T-helper 2 cell treated with Interferon-gamma antibody and Interleukin-4, amounts not matched to agents 5 μg/mL and 100 μg/mL, for 36 hours (primary cell): Measurements from ENCODE around the gene C1orf226.
"Not testable (repeated sequence)": the region's sequence is repeated elsewhere in the genome, so short reads cannot be mapped to it uniquely, and the experiment has no call there.

Experiments
- DNase-seq: peaks from one replicate; pipeline ENCODE4 v3.0.0; 2021; ENCODE audit warnings: low spot score
- H3K27ac Mint-ChIP-seq: one replicate; pipeline ENCODE4 v1.8.0; 2021; ENCODE audit warnings: mild to moderate bottlenecking, mixed read lengths
- H3K27me3 Mint-ChIP-seq: one replicate; pipeline ENCODE4 v1.8.0; 2021; ENCODE audit warnings: low read depth, mixed read lengths
- H3K36me3 Mint-ChIP-seq: one replicate; pipeline ENCODE4 v1.8.0; 2021; ENCODE audit warnings: low read depth, mixed read lengths
- H3K4me1 Mint-ChIP-seq: one replicate; pipeline ENCODE4 v1.8.0; 2021; ENCODE audit warnings: low read depth, mixed read lengths
- H3K4me3 Mint-ChIP-seq: one replicate; pipeline ENCODE4 v1.8.0; 2022; ENCODE audit warnings: mild to moderate bottlenecking, moderate library complexity, mixed read lengths
- H3K9me3 Mint-ChIP-seq: one replicate; pipeline ENCODE4 v1.8.0; 2021; ENCODE audit warnings: mixed read lengths

C1orf226 gene

GRCh38 chr1:162396201-162396906, 14.8 kb downstream of the C1orf226 start:
- no peak for DNase-seq
- no peak overlapping the region for H3K27ac Mint-ChIP-seq
- peaks cover 2% of the 10 kb centered on the region for H3K4me1 Mint-ChIP-seq
- no peak overlapping the region for H3K4me3 Mint-ChIP-seq
- no peaks in the 10 kb centered on the region for H3K36me3 Mint-ChIP-seq
- H3K27me3 Mint-ChIP-seq, result peaks cover 15% of the 10 kb centered on the region
- H3K9me3 Mint-ChIP-seq, result no peaks in the 10 kb centered on the region

- H3K4me1 Mint-ChIP-seq, result no peaks in the 10 kb centered on the region
- H3K27me3 Mint-ChIP-seq, result peaks cover 15% of the 10 kb centered on the region
- H3K4me3 Mint-ChIP-seq, result no peak overlapping the region
- DNase-seq, result no peak
- H3K36me3 Mint-ChIP-seq, result no peaks in the 10 kb centered on the region
- H3K27ac Mint-ChIP-seq, result no peak overlapping the region
- no peaks in the 10 kb centered on the region for H3K9me3 Mint-ChIP-seq
Observed at GRCh38 chr1:162397039-162397448, 15.5 kb downstream of the C1orf226 start.

GRCh38 chr1:162397943-162398560, 16.5 kb downstream of the C1orf226 start:
- H3K4me1 Mint-ChIP-seq, result no peaks in the 10 kb centered on the region
- H3K9me3 Mint-ChIP-seq, result no peaks in the 10 kb centered on the region
- H3K36me3 Mint-ChIP-seq, result no peaks in the 10 kb centered on the region
- H3K4me3 Mint-ChIP-seq, result no peak overlapping the region
- peaks cover 13% of the 10 kb centered on the region for H3K27me3 Mint-ChIP-seq
- DNase-seq, result no peak
- H3K27ac Mint-ChIP-seq, result no peak overlapping the region

GRCh38 chr1:162398999-162399580, 17.6 kb downstream of the C1orf226 start:
- H3K27ac Mint-ChIP-seq, result no peak overlapping the region
- H3K4me1 Mint-ChIP-seq, result no peaks in the 10 kb centered on the region
- no peaks in the 10 kb centered on the region for H3K9me3 Mint-ChIP-seq
- H3K27me3 Mint-ChIP-seq, result peaks cover 9% of the 10 kb centered on the region
- H3K4me3 Mint-ChIP-seq, result no peak overlapping the region
- DNase-seq, result no peak
- no peaks in the 10 kb centered on the region for H3K36me3 Mint-ChIP-seq

- Mint-ChIP-seq H3K4me3 (no peak overlapping the region), H3K4me1 (no peaks in the 10 kb centered on the region), H3K27ac (no peak overlapping the region), H3K9me3 (no peaks in the 10 kb centered on the region), H3K27me3 (peaks cover 9% of the 10 kb centered on the region), H3K36me3 (no peaks in the 10 kb centered on the region)
- DNase-seq, result no peak
Observed at GRCh38 chr1:162400790-162401355, 19.3 kb downstream of the C1orf226 start.

GRCh38 chr1:162404550-162405160, 23.1 kb downstream of the C1orf226 start:
- peaks cover 6% of the 10 kb centered on the region for H3K27me3 Mint-ChIP-seq
- H3K36me3 Mint-ChIP-seq, result no peaks in the 10 kb centered on the region
- peaks cover 5% of the 10 kb centered on the region for H3K4me1 Mint-ChIP-seq
- no peak for DNase-seq
- no peak overlapping the region for H3K4me3 Mint-ChIP-seq
- no peak overlapping the region for H3K27ac Mint-ChIP-seq
- H3K9me3 Mint-ChIP-seq, result no peaks in the 10 kb centered on the region

GRCh38 chr1:162405800-162406199, 24.3 kb downstream of the C1orf226 start:
- no peak overlapping the region for H3K27ac Mint-ChIP-seq
- DNase-seq, result no peak
- H3K36me3 Mint-ChIP-seq, result no peaks in the 10 kb centered on the region
- H3K9me3 Mint-ChIP-seq, result no peaks in the 10 kb centered on the region
- H3K27me3 Mint-ChIP-seq, result peaks cover 3% of the 10 kb centered on the region
- H3K4me1 Mint-ChIP-seq, result peaks cover 5% of the 10 kb centered on the region
- H3K4me3 Mint-ChIP-seq, result no peak overlapping the region

GRCh38 chr1:162406811-162407210, 25.3 kb downstream of the C1orf226 start:
- Mint-ChIP-seq H3K27me3 (peaks cover 2% of the 10 kb centered on the region), H3K27ac (no peak overlapping the region), H3K4me1 (peaks cover 5% of the 10 kb centered on the region), H3K9me3 (no peaks in the 10 kb centered on the region), H3K36me3 (no peaks in the 10 kb centered on the region), H3K4me3 (no peak overlapping the region)
- DNase-seq, result no peak

GRCh38 chr1:162407539-162407938, 26.0 kb downstream of the C1orf226 start:
- no peaks in the 10 kb centered on the region for H3K36me3 Mint-ChIP-seq
- H3K4me3 Mint-ChIP-seq, result no peak overlapping the region
- H3K9me3 Mint-ChIP-seq, result no peaks in the 10 kb centered on the region
- DNase-seq, result no peak
- H3K4me1 Mint-ChIP-seq, result peaks cover 5% of the 10 kb centered on the region
- H3K27ac Mint-ChIP-seq, result no peak overlapping the region
- peaks cover 2% of the 10 kb centered on the region for H3K27me3 Mint-ChIP-seq

GRCh38 chr1:162412002-162412401, 30.5 kb downstream of the C1orf226 start, which contains the start of gene SH2D1B:
SH2D1B (minus strand) TSS chr1:162412136; CDS start chr1:162412016, 120 bp downstream.
- DNase-seq, result no peak
- H3K9me3 Mint-ChIP-seq, result no peaks in the 10 kb centered on the region
- no peak within 1 kb of the TSS for H3K4me3 Mint-ChIP-seq
- H3K4me1 Mint-ChIP-seq, result peaks cover under 1% of the 10 kb centered on the region
- no peaks in the 10 kb centered on the region for H3K36me3 Mint-ChIP-seq
- no peak within 1 kb of the TSS for H3K27ac Mint-ChIP-seq
- H3K27me3 Mint-ChIP-seq, result no peaks in the 10 kb centered on the region

- Mint-ChIP-seq H3K36me3 (no peaks in the 10 kb centered on the region), H3K4me3 (no peak overlapping the region), H3K4me1 (no peaks in the 10 kb centered on the region), H3K9me3 (no peaks in the 10 kb centered on the region), H3K27me3 (no peaks in the 10 kb centered on the region), H3K27ac (no peak overlapping the region)
- no peak for DNase-seq
Observed at GRCh38 chr1:162416215-162416614, 34.7 kb downstream of the C1orf226 start.

GRCh38 chr1:162416909-162417308, 35.4 kb downstream of the C1orf226 start:
- DNase-seq, result no peak
- H3K4me3 Mint-ChIP-seq, result no peak overlapping the region
- H3K4me1 Mint-ChIP-seq, result peaks cover 4% of the 10 kb centered on the region
- no peak overlapping the region for H3K27ac Mint-ChIP-seq
- H3K36me3 Mint-ChIP-seq, result no peaks in the 10 kb centered on the region
- H3K9me3 Mint-ChIP-seq, result no peaks in the 10 kb centered on the region
- H3K27me3 Mint-ChIP-seq, result no peaks in the 10 kb centered on the region

- Mint-ChIP-seq H3K27ac (no peak overlapping the region), H3K4me3 (no peak overlapping the region), H3K9me3 (no peaks in the 10 kb centered on the region), H3K27me3 (no peaks in the 10 kb centered on the region), H3K4me1 (peaks cover 4% of the 10 kb centered on the region), H3K36me3 (no peaks in the 10 kb centered on the region)
- no peak for DNase-seq
Observed at GRCh38 chr1:162417650-162418049, 36.1 kb downstream of the C1orf226 start.

- not testable (repeated sequence) for H3K4me1 Mint-ChIP-seq, DNase-seq, H3K36me3 Mint-ChIP-seq, H3K27me3 Mint-ChIP-seq, H3K27ac Mint-ChIP-seq, H3K4me3 Mint-ChIP-seq, H3K9me3 Mint-ChIP-seq
Observed at GRCh38 chr1:162418584-162418983, 37.1 kb downstream of the C1orf226 start.
